HepG2 (cell line): ENCODE measurements around the gene CABLES2. TPM values are rescaled to one million over a fixed set of nuclear protein-coding genes. Genes with fewer than 3 reads are reported as not detected.

Experiments
- CEBPG ChIP-seq: IDR thresholded peaks from 2 replicates; pipeline ENCODE4 v1.6.1; 2016
- HDAC2 ChIP-seq: sonication (generic); formaldehyde crosslinking; IDR thresholded peaks from 2 replicates; pipeline ENCODE4 v1.4.0; 2020; ENCODE audit warnings: missing genetic modification reagents
- IKZF4 ChIP-seq: sonication (generic); formaldehyde crosslinking; IDR thresholded peaks from 2 replicates; pipeline ENCODE4 v1.5.1; 2020; ENCODE audit warnings: borderline replicate concordance, mild to moderate bottlenecking, low read depth, missing genetic modification reagents; ENCODE audit errors: not compliant biosample characterization
- IKZF5 ChIP-seq: IDR thresholded peaks from 2 replicates; pipeline ENCODE4 v1.6.1; 2018; ENCODE audit warnings: missing genetic modification reagents, mild to moderate bottlenecking, missing compliant biosample characterization
- KAT8 ChIP-seq: IDR thresholded peaks from 2 replicates; pipeline ENCODE4 v1.6.1; 2016; ENCODE audit warnings: missing genetic modification reagents, missing compliant biosample characterization
- KLF12 ChIP-seq: sonication (generic); formaldehyde crosslinking; IDR thresholded peaks from 2 replicates; pipeline ENCODE4 v1.4.0; 2020; ENCODE audit warnings: missing genetic modification reagents, borderline replicate concordance
- MTF2 ChIP-seq: sonication (generic); formaldehyde crosslinking; IDR thresholded peaks from 2 replicates; pipeline ENCODE4 v1.5.0; 2020; ENCODE audit warnings: missing genetic modification reagents, borderline replicate concordance
- NR3C1 ChIP-seq: sonication (generic); formaldehyde crosslinking; IDR thresholded peaks from 2 replicates; pipeline ENCODE4 v1.4.0; 2020; ENCODE audit warnings: missing genetic modification reagents
- SAFB2 ChIP-seq: sonication (generic); formaldehyde crosslinking; IDR thresholded peaks from 2 replicates; pipeline ENCODE4 v1.5.1; 2020; ENCODE audit warnings: missing genetic modification reagents, low read depth, mild to moderate bottlenecking, borderline replicate concordance
- TEAD2 ChIP-seq: sonication (generic); formaldehyde crosslinking; IDR thresholded peaks from 2 replicates; pipeline ENCODE4 v1.9.0; 2021; ENCODE audit warnings: missing genetic modification reagents
- TFDP1 ChIP-seq: IDR thresholded peaks from 2 replicates; pipeline ENCODE4 v1.6.1; 2016; ENCODE audit warnings: missing compliant biosample characterization, missing genetic modification reagents, borderline replicate concordance
- U2AF2 ChIP-seq: fragments of 200-400 bp; formaldehyde crosslinking; IDR thresholded peaks from 2 replicates; pipeline ENCODE4 v1.6.1; 2017; ENCODE audit warnings: low read depth, mild to moderate bottlenecking, low read length
- ZBTB49 ChIP-seq: sonication (generic); formaldehyde crosslinking; IDR thresholded peaks from 2 replicates; pipeline ENCODE4 v1.4.0; 2020; ENCODE audit warnings: missing genetic modification reagents, borderline replicate concordance
- ZFP37 ChIP-seq: sonication (generic); formaldehyde crosslinking; IDR thresholded peaks from 2 replicates; pipeline ENCODE4 v1.4.0; 2020; ENCODE audit warnings: missing genetic modification reagents, borderline replicate concordance
- ZGPAT ChIP-seq: IDR thresholded peaks from 2 replicates; pipeline ENCODE4 v1.6.1; 2016; ENCODE audit warnings: mild to moderate bottlenecking
- ZNF460 ChIP-seq: sonication (generic); formaldehyde crosslinking; IDR thresholded peaks from 2 replicates; pipeline ENCODE4 v1.5.1; 2020; ENCODE audit warnings: missing genetic modification reagents, mild to moderate bottlenecking, borderline replicate concordance
- ZNF570 ChIP-seq: sonication (generic); formaldehyde crosslinking; IDR thresholded peaks from 2 replicates; pipeline ENCODE4 v1.4.0; 2020; ENCODE audit warnings: mild to moderate bottlenecking, missing genetic modification reagents, borderline replicate concordance
- ZNF703 ChIP-seq: sonication (generic); formaldehyde crosslinking; IDR thresholded peaks from 2 replicates; pipeline ENCODE4 v1.5.1; 2020; ENCODE audit warnings: missing genetic modification reagents, mild to moderate bottlenecking, moderate library complexity, borderline replicate concordance
- ZNF816 ChIP-seq: sonication (generic); formaldehyde crosslinking; IDR thresholded peaks from 2 replicates; pipeline ENCODE4 v1.8.0; 2022; ENCODE audit warnings: missing genetic modification reagents, mild to moderate bottlenecking, borderline replicate concordance
- polyA plus RNA-seq, 8 experiments: library from polyadenylated mRNA; depleted of rRNA in 3 of 8; stranded (reverse) in 7 of 8; unstranded in 1 of 8; fragments of >200 nt; fragmentation: Illumina TruSeq in 4 of 8; extraction: Trizol in 4 of 8; gene quantifications; 2 replicates each; pipeline versions ENCODE4 v1.2.1 to v1.2.3, GENCODE V29; 2011 to 2016; ENCODE audit warnings: low read depth in 4 of 8, missing spikeins in 1 of 8, mixed read lengths in 1 of 8; ENCODE audit not compliant: insufficient read depth in 1 of 8
- total RNA-seq, 5 experiments: library from RNA; depleted of rRNA; stranded (reverse); fragments of >200 nt; fragmentation: Illumina TruSeq; extraction: Trizol; gene quantifications; 2 replicates each; pipeline ENCODE4 v1.2.3, GENCODE V29; 2016; ENCODE audit warnings: low read depth in 1 of 5

The CABLES2 gene
- total and polyA plus RNA-seq, 2 of the 13 experiments (the other 11 are each of a cell fraction or from before 2014, with no cell fraction given), result 5.2 to 9.7 TPM

- TF ChIP-seq ZBTB49 (CRISPR knock-in tag), result peak; percentile 64; the same call in 1 of the 2 replicates
- peak; percentile 98 for TF ChIP-seq KAT8
- no peak; the same call in 1 of the 2 replicates for TF ChIP-seq KLF12 (CRISPR knock-in tag)
- TF ChIP-seq TFDP1 (CRISPR knock-in tag), result peak; percentile 58; the same call in 1 of the 2 replicates
- TF ChIP-seq IKZF5 (CRISPR knock-in tag), result peak; percentile 93
- no peak; the same call in 1 of the 2 replicates for TF ChIP-seq NR3C1
- no peak for TF ChIP-seq ZNF816 (CRISPR knock-in tag)
- peak; percentile 96 for TF ChIP-seq ZGPAT (CRISPR knock-in tag)
- TF ChIP-seq IKZF4 (CRISPR knock-in tag), result peak; percentile 57
- TF ChIP-seq CEBPG (CRISPR knock-in tag), result peak; percentile 31; the same call in 1 of the 2 replicates
- no peak for TF ChIP-seq U2AF2
- TF ChIP-seq ZNF570 (CRISPR knock-in tag), result no peak
- no peak for TF ChIP-seq MTF2
- TF ChIP-seq ZNF703 (CRISPR knock-in tag), result 0 out of 2 replicates have a peak, but pooled peaks have one; percentile 85
- no peak for TF ChIP-seq ZFP37 (CRISPR knock-in tag)
- no peak; the same call in 1 of the 2 replicates for TF ChIP-seq SAFB2 (CRISPR knock-in tag)
- TF ChIP-seq ZNF460 (CRISPR knock-in tag), result no peak
- TF ChIP-seq HDAC2 (CRISPR knock-in tag), result peak; percentile 89; the same call in 1 of the 2 replicates
- TF ChIP-seq TEAD2, result no peak
Measured at GRCh38 chr20:62386383-62387218, 20.5 kb downstream of the CABLES2 start, which contains the start of gene RPS21 (continued).
